Left forelimb (tissue), 1 donor: ENCODE results near the gene NSD1.
"Not testable (repeated sequence)": the region's sequence is repeated elsewhere in the genome, so short reads cannot be mapped to it uniquely, and the experiment has no call there.

Experiments
- DNase-seq: peaks from one replicate; pipeline ENCODE4 v3.0.0-alpha.2; 2018; ENCODE audit warnings: low spot score

NSD1 gene

GRCh38 chr5:177232358-177232757 lies 98.8 kb downstream of the NSD1 start:
- no peak for DNase-seq

GRCh38 chr5:177232761-177233160 lies 99.2 kb downstream of the NSD1 start:
- DNase-seq: no peak

GRCh38 chr5:177233206-177233605 lies 99.6 kb downstream of the NSD1 start:
- DNase-seq: no peak

- DNase-seq: no peak
Measured at GRCh38 chr5:177233802-177234201, 100.2 kb downstream of the NSD1 start.

GRCh38 chr5:177234841-177235240 lies 101.3 kb downstream of the NSD1 start:
- no peak for DNase-seq

GRCh38 chr5:177241768-177242167 lies 108.2 kb downstream of the NSD1 start:
- DNase-seq: no peak

GRCh38 chr5:177242304-177242703 lies 108.7 kb downstream of the NSD1 start:
- DNase-seq: no peak

GRCh38 chr5:177249761-177250537 lies 116.4 kb downstream of the NSD1 start:
- no peak for DNase-seq

GRCh38 chr5:177253252-177253651 lies 119.7 kb downstream of the NSD1 start:
- DNase-seq: no peak

GRCh38 chr5:177256296-177256695 lies 122.7 kb downstream of the NSD1 start:
- DNase-seq: no peak

GRCh38 chr5:177258711-177259110 lies 125.1 kb downstream of the NSD1 start:
- not testable (repeated sequence) for DNase-seq

GRCh38 chr5:177260961-177261360 lies 127.4 kb downstream of the NSD1 start:
- no peak for DNase-seq

- no peak for DNase-seq
Measured at GRCh38 chr5:177261510-177261909, 127.9 kb downstream of the NSD1 start.

GRCh38 chr5:177264178-177264577 lies 130.6 kb downstream of the NSD1 start:
- no peak for DNase-seq

- DNase-seq: no peak
Measured at GRCh38 chr5:177265395-177265794, 131.8 kb downstream of the NSD1 start.

- no peak for DNase-seq
Measured at GRCh38 chr5:177269232-177269895, 135.8 kb downstream of the NSD1 start.

- DNase-seq: no peak
Measured at GRCh38 chr5:177269976-177270375, 136.4 kb downstream of the NSD1 start.

- no peak for DNase-seq
Measured at GRCh38 chr5:177270653-177271052, 137.1 kb downstream of the NSD1 start.

GRCh38 chr5:177271113-177271512 lies 137.5 kb downstream of the NSD1 start:
- no peak for DNase-seq

GRCh38 chr5:177275883-177276282 lies 142.3 kb downstream of the NSD1 start:
- DNase-seq: no peak

- DNase-seq: no peak
Measured at GRCh38 chr5:177276886-177277285, 143.3 kb downstream of the NSD1 start.

GRCh38 chr5:177288191-177288590 lies 154.6 kb downstream of the NSD1 start:
- DNase-seq: no peak

- DNase-seq: no peak
Measured at GRCh38 chr5:177290816-177291596, 157.4 kb downstream of the NSD1 start.
